Suprapubic skin (tissue), 4 donors: ENCODE measurements around the gene PCSK9.

Source experiments
- CTCF ChIP-seq, 2 donors: fragments of 200-600 bp in 1 of 2; fragments of 450-650 bp in 1 of 2; sonication (generic) in 1 of 2; IDR thresholded peaks; one replicate each; pipeline ENCODE4 v1.5.1; 2016 to 2019; ENCODE audit warnings: antibody characterized with exemption in 2 of 2, mild to moderate bottlenecking in 1 of 2, moderate library complexity in 1 of 2
- EP300 ChIP-seq: sonication (generic); formaldehyde crosslinking; IDR thresholded peaks from one replicate; pipeline ENCODE4 v1.6.1; 2017; ENCODE audit warnings: antibody characterized with exemption
- POLR2A ChIP-seq, 2 donors: fragments of 450-650 bp; IDR thresholded peaks; one replicate each; pipeline ENCODE4 v1.6.1; 2017; ENCODE audit warnings: antibody characterized with exemption in 2 of 2, mild to moderate bottlenecking in 2 of 2, moderate library complexity in 2 of 2
- POLR2AphosphoS5 ChIP-seq, 3 donors: sonication (generic); formaldehyde crosslinking; IDR thresholded peaks; one replicate each; pipeline ENCODE4 v1.6.1; 2017; ENCODE audit warnings: antibody characterized with exemption in 3 of 3

- TF ChIP-seq CTCF (IDR thresholded peaks at IDR 0.05) (no peak), POLR2A (IDR thresholded peaks at IDR 0.05) (no peak), POLR2AphosphoS5 (IDR thresholded peaks at IDR 0.05) (no peak), EP300 (no peak)
These were observed 9.3 kb downstream of the PCSK9 start for GRCh38 chr1:55048453-55049270.
